Gastroesophageal sphincter (tissue), 4 donors: Measurements from ENCODE around the gene PAPOLB. TPM values are rescaled to one million over a fixed set of nuclear protein-coding genes. Genes with fewer than 3 reads are reported as not detected.
A peak's percentile ranks its signal among the peaks of the same experiment; 100 is the strongest.

Source experiments
- ATAC-seq: fragments of 150-250 bp; one replicate; pipeline ENCODE4 v1.9.1; 2016; ENCODE audit warnings: mild to moderate bottlenecking, moderate library complexity
- H3K27ac ChIP-seq, 4 donors: fragments of 200-600 bp; sonication (generic) in 3 of 4; 1 replicate in 3 of 4; 2 replicates in 1 of 4; pipeline ENCODE4 v1.5.1; 2016 to 2019
- H3K27me3 ChIP-seq: fragments of 200-600 bp; sonication (generic); one replicate; pipeline ENCODE4 v1.5.1; 2019
- H3K36me3 ChIP-seq, 2 donors: fragments of 200-600 bp; sonication (generic); one replicate each; pipeline ENCODE4 v1.5.1; 2019; ENCODE audit warnings: control low read depth in 1 of 2
- H3K4me1 ChIP-seq, 3 donors: fragments of 200-600 bp; sonication (generic); 1 replicate in 2 of 3; 2 replicates in 1 of 3; pipeline ENCODE4 v1.5.1; 2016 to 2019; ENCODE audit warnings: control low read depth in 2 of 3
- H3K4me3 ChIP-seq, 2 donors: fragments of 200-600 bp; sonication (generic); one replicate each; pipeline ENCODE4 v1.5.1; 2019; ENCODE audit warnings: mild to moderate bottlenecking in 1 of 2, moderate library complexity in 1 of 2
- H3K9me3 ChIP-seq, 3 donors: fragments of 200-600 bp; sonication (generic); one replicate each; pipeline ENCODE4 v1.5.1; 2017 to 2019; ENCODE audit warnings: control low read depth in 2 of 3
- EP300 ChIP-seq: sonication (generic); formaldehyde crosslinking; IDR thresholded peaks from one replicate; pipeline ENCODE4 v1.6.1; 2017; ENCODE audit warnings: antibody characterized with exemption, mild to moderate bottlenecking
- POLR2A ChIP-seq, 2 donors: fragments of 450-650 bp; IDR thresholded peaks; one replicate each; pipeline ENCODE4 v1.6.1; 2017; ENCODE audit warnings: antibody characterized with exemption in 2 of 2, mild to moderate bottlenecking in 2 of 2, moderate library complexity in 1 of 2
- POLR2AphosphoS5 ChIP-seq: sonication (generic); formaldehyde crosslinking; IDR thresholded peaks from one replicate; pipeline ENCODE4 v1.6.1; 2017; ENCODE audit warnings: antibody characterized with exemption
- WGBS, 2 donors: methylation state at CpG; one replicate each; pipeline ENCODE4 v1.1.5; 2018; ENCODE audit warnings: low coverage in 1 of 2; 5-methylcytosine and 5-hydroxymethylcytosine counted together
- total RNA-seq, 4 donors: library from RNA; depleted of rRNA; stranded (reverse); fragments of >200 nt; gene quantifications; one replicate each; pipeline ENCODE4 v1.1.0, GENCODE V29; 2016
- TF ChIP-seq, protein P1 (sequence below), 4 experiments: fragments of 200-600 bp in 2 of 4; fragments of 450-650 bp in 2 of 4; sonication (generic) in 1 of 4; IDR thresholded peaks; one replicate each; pipeline ENCODE4 v1.5.1; 2017 to 2019; ENCODE audit warnings: antibody characterized with exemption in 4 of 4, mild to moderate bottlenecking in 2 of 4, moderate library complexity in 2 of 4

The PAPOLB gene
- total RNA-seq, 4 donors from 2014 or later, result 0.13 to 0.31 (median 0.19) TPM; not detected in 1

- no peak overlapping the region for H3K27ac ChIP-seq
- H3K4me1 ChIP-seq, result peaks cover 0 to 11% (median 0%) of the 10 kb centered on the region in 3 donors
- 29 to 67% methylated on average over 2 to 3 of the region's 3 CpGs for WGBS, 2 donors
- no peaks in the 10 kb centered on the region for H3K36me3 ChIP-seq
- no peak for ATAC-seq
- H3K27me3 ChIP-seq, result peaks cover 11% of the 10 kb centered on the region
- no peak for TF ChIP-seq POLR2A (IDR thresholded peaks at IDR 0.05)
- TF ChIP-seq EP300, result no peak
- TF ChIP-seq POLR2AphosphoS5, result no peak
- TF ChIP-seq, protein P1, sequence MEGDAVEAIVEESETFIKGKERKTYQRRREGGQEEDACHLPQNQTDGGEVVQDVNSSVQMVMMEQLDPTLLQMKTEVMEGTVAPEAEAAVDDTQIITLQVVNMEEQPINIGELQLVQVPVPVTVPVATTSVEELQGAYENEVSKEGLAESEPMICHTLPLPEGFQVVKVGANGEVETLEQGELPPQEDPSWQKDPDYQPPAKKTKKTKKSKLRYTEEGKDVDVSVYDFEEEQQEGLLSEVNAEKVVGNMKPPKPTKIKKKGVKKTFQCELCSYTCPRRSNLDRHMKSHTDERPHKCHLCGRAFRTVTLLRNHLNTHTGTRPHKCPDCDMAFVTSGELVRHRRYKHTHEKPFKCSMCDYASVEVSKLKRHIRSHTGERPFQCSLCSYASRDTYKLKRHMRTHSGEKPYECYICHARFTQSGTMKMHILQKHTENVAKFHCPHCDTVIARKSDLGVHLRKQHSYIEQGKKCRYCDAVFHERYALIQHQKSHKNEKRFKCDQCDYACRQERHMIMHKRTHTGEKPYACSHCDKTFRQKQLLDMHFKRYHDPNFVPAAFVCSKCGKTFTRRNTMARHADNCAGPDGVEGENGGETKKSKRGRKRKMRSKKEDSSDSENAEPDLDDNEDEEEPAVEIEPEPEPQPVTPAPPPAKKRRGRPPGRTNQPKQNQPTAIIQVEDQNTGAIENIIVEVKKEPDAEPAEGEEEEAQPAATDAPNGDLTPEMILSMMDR (IDR thresholded peaks at IDR 0.05), result no peak
- H3K4me3 ChIP-seq, result no peak overlapping the region
- H3K9me3 ChIP-seq, result no peaks in the 10 kb centered on the region
Observed at GRCh38 chr7:4888161-4888560, 26.3 kb upstream of the PAPOLB start.

GRCh38 chr7:4886671-4887070, 24.8 kb upstream of the PAPOLB start:
- H3K27ac ChIP-seq, result no peak overlapping the region
- WGBS, 2 donors, result no CpG with 5 or more reads among the region's 1 CpG
- no peaks in the 10 kb centered on the region for H3K36me3 ChIP-seq
- no peaks in the 10 kb centered on the region for H3K9me3 ChIP-seq
- no peak for TF ChIP-seq POLR2AphosphoS5
- no peak for TF ChIP-seq EP300
- TF ChIP-seq, protein P1 (IDR thresholded peaks at IDR 0.05), result no peak
- TF ChIP-seq POLR2A (IDR thresholded peaks at IDR 0.05), result no peak
- ATAC-seq, result no peak
- peaks cover 16% of the 10 kb centered on the region for H3K27me3 ChIP-seq
- no peak overlapping the region for H3K4me3 ChIP-seq
- peaks cover 0 to 26% (median 0%) of the 10 kb centered on the region in 3 donors for H3K4me1 ChIP-seq

DNA sequence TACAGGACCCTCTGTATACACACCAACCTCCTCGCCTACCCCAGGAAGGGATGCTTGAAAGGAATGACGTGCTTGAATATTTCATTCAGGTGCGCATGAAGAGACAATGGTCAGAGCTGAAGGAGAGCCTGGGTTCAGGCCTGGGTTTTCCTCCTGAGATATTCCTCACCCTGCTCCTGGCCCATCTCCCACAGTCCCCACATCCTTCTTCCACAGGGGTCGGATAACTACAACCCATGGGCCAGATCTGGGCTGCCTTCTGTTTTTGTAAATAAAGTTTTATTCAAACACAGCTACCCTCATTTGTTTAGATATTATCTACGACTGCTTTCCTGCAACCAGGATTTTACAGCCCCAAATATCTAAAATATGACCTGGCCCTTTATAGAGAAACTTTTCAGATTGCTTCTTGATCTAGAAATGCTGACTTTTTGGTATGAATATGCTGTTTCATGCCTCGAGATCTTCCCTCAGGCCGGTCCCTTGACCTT, 23.5 kb upstream of the PAPOLB start:
- Histone ChIP-seq H3K4me1 (peaks cover 0 to 32% (median 0%) of the 10 kb centered on the region in 3 donors), H3K36me3 (no peaks in the 10 kb centered on the region), H3K9me3 (no peaks in the 10 kb centered on the region), H3K4me3 (no peak overlapping the region), H3K27ac (no peak overlapping the region), H3K27me3 (peaks cover 16% of the 10 kb centered on the region)
- TF ChIP-seq POLR2A (IDR thresholded peaks at IDR 0.05) (no peak), EP300 (no peak), POLR2AphosphoS5 (no peak)
- TF ChIP-seq, protein P1 (IDR thresholded peaks at IDR 0.05), result no peak
- no peak for ATAC-seq
- 80 to 92% methylated on average over 2 to 6 of the region's 7 CpGs for WGBS, 2 donors

- H3K36me3 ChIP-seq, result no peaks in the 10 kb centered on the region
- 0 to 67% methylated on average over 1 to 10 of the region's 10 CpGs for WGBS, 2 donors
- no peak overlapping the region for H3K4me3 ChIP-seq
- TF ChIP-seq EP300 (no peak), POLR2A (IDR thresholded peaks at IDR 0.05) (no peak), POLR2AphosphoS5 (no peak)
- TF ChIP-seq, protein P1 (IDR thresholded peaks at IDR 0.05), result no peak
- no peaks in the 10 kb centered on the region for H3K9me3 ChIP-seq
- H3K27ac ChIP-seq, result no peak overlapping the region
- no peak for ATAC-seq
- peaks cover 0 to 44% (median 0%) of the 10 kb centered on the region in 3 donors for H3K4me1 ChIP-seq
- peaks cover 16% of the 10 kb centered on the region for H3K27me3 ChIP-seq
Observed at GRCh38 chr7:4884164-4884563, 22.3 kb upstream of the PAPOLB start.

GRCh38 chr7:4883372-4884144, 21.7 kb upstream of the PAPOLB start, which contains the start of gene RADIL:
TSS of gene RADIL (minus strand) at chr7:4883716. CDS start at chr7:4878139, 5,577 bp downstream.
- ATAC-seq, result peak; percentile 93
- Histone ChIP-seq H3K27me3 (peaks cover 16% of the 10 kb centered on the region), H3K9me3 (no peaks in the 10 kb centered on the region), H3K4me3 (peak within 1 kb of the TSS; percentile 38 to 85), H3K4me1 (peaks cover 0 to 50% (median 0%) of the 10 kb centered on the region in 3 donors), H3K27ac (peak within 1 kb of the TSS; percentile 6 to 89 (median 86)), H3K36me3 (no peaks in the 10 kb centered on the region)
- 47 to 50% methylated on average over 2 to 3 of the region's 72 CpGs for WGBS, 2 donors
- TF ChIP-seq POLR2A (IDR thresholded peaks at IDR 0.05) (peak; percentile 14 to 18), POLR2AphosphoS5 (no peak), EP300 (no peak)
- TF ChIP-seq, protein P1 (IDR thresholded peaks at IDR 0.05), result peak in 3 of 4 experiments; percentile 60 to 91 (median 77)
